ACC112 (cell line): Measurements from ENCODE around the gene PPP2R1B.

Experiments used
- H2AFZ ChIP-seq: fragments of 200-600 bp; sonication (generic); one replicate; pipeline ENCODE4 v1.6.0; 2017; ENCODE audit warnings: antibody characterized with exemption, low read length; ENCODE audit not compliant: unreplicated experiment
- H3K27ac ChIP-seq: fragments of 200-600 bp; sonication (generic); 2 replicates; pipeline ENCODE4 v1.5.1; 2014; ENCODE audit warnings: low read depth, mild to moderate bottlenecking, antibody characterized with exemption, low read length, moderate library complexity
- H3K27me3 ChIP-seq: fragments of 200-600 bp; sonication (generic); 2 replicates; pipeline ENCODE4 v1.6.1; 2014; ENCODE audit warnings: mild to moderate bottlenecking, antibody characterized with exemption, low read length, moderate library complexity, mixed read lengths; ENCODE audit not compliant: insufficient read depth
- H3K36me3 ChIP-seq: fragments of 200-600 bp; sonication (generic); 2 replicates; pipeline ENCODE4 v1.6.1; 2016; ENCODE audit warnings: mild to moderate bottlenecking, antibody characterized with exemption, low read length, moderate library complexity, mixed read lengths; ENCODE audit not compliant: insufficient read depth
- H3K4me1 ChIP-seq: fragments of 200-600 bp; sonication (generic); one replicate; pipeline ENCODE4 v1.6.1; 2016; ENCODE audit warnings: low read length, mixed read lengths; ENCODE audit not compliant: insufficient read depth, unreplicated experiment, control insufficient read depth
- H3K4me3 ChIP-seq: fragments of 200-600 bp; sonication (generic); 2 replicates; pipeline ENCODE4 v1.5.1; 2014; ENCODE audit warnings: mild to moderate bottlenecking, low read depth, low read length
- H3K79me2 ChIP-seq: fragments of 200-600 bp; sonication (generic); one replicate; pipeline ENCODE4 v1.6.0; 2016; ENCODE audit warnings: low read length; ENCODE audit not compliant: control insufficient read depth, unreplicated experiment, insufficient read depth

Gene PPP2R1B

DNA sequence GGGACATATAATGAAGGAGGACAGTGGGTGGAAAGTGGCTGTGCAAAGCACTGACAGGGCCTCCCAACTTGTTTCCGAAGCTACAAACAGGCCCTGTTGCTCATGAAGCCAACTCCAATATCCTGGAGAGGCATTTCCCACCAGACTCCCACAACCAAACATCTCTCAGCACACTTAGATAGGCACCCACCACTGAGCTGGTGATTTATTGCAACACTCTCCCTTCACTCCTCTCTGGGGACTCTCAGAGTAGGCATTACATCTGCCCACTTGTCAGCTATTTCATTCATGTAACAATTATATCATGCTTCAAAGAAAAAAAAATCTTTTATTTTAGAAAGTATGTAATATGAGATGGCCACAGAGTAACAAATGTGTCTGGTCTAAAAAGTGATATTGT lies 32.1 kb upstream of the PPP2R1B start:
- Histone ChIP-seq H3K4me3 (no peak overlapping the region), H3K27me3 (no peaks in the 10 kb centered on the region), H3K27ac (no peak overlapping the region), H2AFZ (no peak overlapping the region), H3K36me3 (0 out of 2 replicates have a peak, but pooled peaks cover 10% of the 10 kb centered on the region), H3K4me1 (peaks cover 19% of the 10 kb centered on the region), H3K79me2 (no peaks in the 10 kb centered on the region)

DNA sequence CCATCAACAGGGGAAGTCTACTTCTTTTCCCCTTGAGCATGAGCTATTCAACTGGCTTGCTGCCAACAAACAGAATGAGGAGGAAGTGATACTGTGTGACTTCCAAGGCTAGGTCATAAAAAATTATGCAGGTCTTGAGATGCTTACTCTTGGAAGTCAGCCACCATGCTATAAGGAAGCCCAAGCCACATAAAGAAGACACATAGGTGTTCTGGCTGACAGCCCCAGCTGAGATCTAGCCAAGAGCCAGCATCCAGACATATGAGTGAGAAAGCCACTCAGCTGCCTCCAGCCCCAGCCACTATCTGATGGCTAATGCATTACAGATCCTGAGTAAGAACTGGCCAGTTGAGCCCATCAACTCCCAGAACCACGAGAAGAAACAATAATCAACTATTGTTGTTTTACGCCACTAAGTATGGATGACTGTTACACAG lies 31.0 kb upstream of the PPP2R1B start:
- H3K79me2 ChIP-seq = no peaks in the 10 kb centered on the region
- peaks cover 19% of the 10 kb centered on the region for H3K4me1 ChIP-seq
- peak overlapping the region; percentile 30; the same call in 1 of the 2 replicates for H3K27ac ChIP-seq
- no peak overlapping the region for H3K4me3 ChIP-seq
- 0 out of 2 replicates have a peak, but pooled peaks cover 10% of the 10 kb centered on the region for H3K36me3 ChIP-seq
- H3K27me3 ChIP-seq = no peaks in the 10 kb centered on the region
- no peak overlapping the region for H2AFZ ChIP-seq

DNA sequence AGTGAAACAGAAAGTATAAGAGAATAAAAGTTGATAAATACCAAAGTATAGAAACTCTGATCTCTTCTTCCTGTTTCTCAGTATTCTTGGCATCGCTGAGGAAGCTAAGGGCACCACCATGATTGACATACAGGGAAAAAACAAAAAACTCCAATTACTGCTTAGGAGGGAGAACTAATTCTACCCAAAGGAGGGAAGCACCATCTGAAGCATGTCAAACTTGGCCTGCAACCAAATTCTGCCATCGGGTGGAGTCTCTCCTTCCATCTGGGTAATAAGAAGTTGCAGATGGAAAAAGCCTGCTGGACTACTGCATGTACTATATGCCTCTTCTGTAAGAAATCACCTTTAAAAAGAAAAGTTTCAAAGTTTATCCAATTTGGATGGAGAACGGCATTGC lies 30.5 kb upstream of the PPP2R1B start:
- no peaks in the 10 kb centered on the region for H3K79me2 ChIP-seq
- H3K27me3 ChIP-seq = no peaks in the 10 kb centered on the region
- H3K27ac ChIP-seq = peak overlapping the region; percentile 11; the same call in 1 of the 2 replicates
- peaks cover 19% of the 10 kb centered on the region for H3K4me1 ChIP-seq
- H3K4me3 ChIP-seq = no peak overlapping the region
- 0 out of 2 replicates have a peak, but pooled peaks cover 10% of the 10 kb centered on the region for H3K36me3 ChIP-seq
- H2AFZ ChIP-seq = no peak overlapping the region

GRCh38 chr11:111795334-111795985 lies 29.3 kb upstream of the PPP2R1B start:
- no peaks in the 10 kb centered on the region for H3K27me3 ChIP-seq
- no peak overlapping the region for H3K4me3 ChIP-seq
- H2AFZ ChIP-seq = no peak overlapping the region
- no peak overlapping the region for H3K27ac ChIP-seq
- H3K36me3 ChIP-seq = 0 out of 2 replicates have a peak, but pooled peaks cover 10% of the 10 kb centered on the region
- H3K79me2 ChIP-seq = no peaks in the 10 kb centered on the region
- H3K4me1 ChIP-seq = peaks cover 19% of the 10 kb centered on the region

GRCh38 chr11:111793863-111794262 lies 27.7 kb upstream of the PPP2R1B start:
- no peaks in the 10 kb centered on the region for H3K79me2 ChIP-seq
- H2AFZ ChIP-seq = no peak overlapping the region
- no peak overlapping the region for H3K4me3 ChIP-seq
- peaks cover 19% of the 10 kb centered on the region for H3K4me1 ChIP-seq
- H3K27ac ChIP-seq = no peak overlapping the region
- no peaks in the 10 kb centered on the region for H3K27me3 ChIP-seq
- H3K36me3 ChIP-seq = 0 out of 2 replicates have a peak, but pooled peaks cover 10% of the 10 kb centered on the region

DNA sequence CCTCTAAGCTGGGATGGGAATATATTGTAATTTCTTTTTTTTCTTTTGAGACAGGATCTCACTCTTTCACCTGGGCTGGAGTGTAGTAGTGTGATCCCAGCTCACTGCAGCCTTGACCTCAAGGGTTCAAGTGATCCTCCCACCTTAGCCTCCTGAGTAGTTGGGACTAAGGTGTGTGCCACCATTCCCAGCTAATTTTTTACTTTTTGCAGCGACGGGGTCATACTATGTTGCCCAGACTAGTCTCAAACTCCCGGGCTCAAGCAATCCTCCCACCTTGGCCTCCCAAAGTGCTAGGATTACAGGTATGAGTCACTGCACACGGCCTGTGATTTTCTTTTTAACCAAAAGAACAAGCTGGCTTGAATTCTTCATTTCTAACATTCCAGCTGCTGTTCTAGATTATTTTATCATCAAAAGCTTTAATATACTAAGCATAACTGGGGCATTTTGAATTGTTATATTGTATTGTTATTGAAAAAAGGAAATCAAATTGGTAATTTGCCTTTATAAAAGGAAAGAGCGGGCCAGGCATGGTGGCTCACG lies 26.8 kb upstream of the PPP2R1B start:
- Histone ChIP-seq H3K36me3 (0 out of 2 replicates have a peak, but pooled peaks cover 10% of the 10 kb centered on the region), H3K79me2 (no peaks in the 10 kb centered on the region), H3K27me3 (no peaks in the 10 kb centered on the region), H3K27ac (no peak overlapping the region), H3K4me3 (no peak overlapping the region), H2AFZ (no peak overlapping the region), H3K4me1 (peaks cover 19% of the 10 kb centered on the region)

- H3K4me3 ChIP-seq = no peak overlapping the region
- peaks cover 16% of the 10 kb centered on the region for H3K4me1 ChIP-seq
- 0 out of 2 replicates have a peak, but pooled peaks cover 3% of the 10 kb centered on the region for H3K36me3 ChIP-seq
- no peak overlapping the region for H2AFZ ChIP-seq
- no peaks in the 10 kb centered on the region for H3K79me2 ChIP-seq
- no peak overlapping the region for H3K27ac ChIP-seq
- no peaks in the 10 kb centered on the region for H3K27me3 ChIP-seq
Observed at GRCh38 chr11:111792314-111792713, 26.1 kb upstream of the PPP2R1B start.

- Histone ChIP-seq H3K4me1 (no peaks in the 10 kb centered on the region), H3K27ac (no peak overlapping the region), H3K4me3 (no peak overlapping the region), H2AFZ (no peak overlapping the region), H3K27me3 (no peaks in the 10 kb centered on the region), H3K36me3 (0 out of 2 replicates have a peak, but pooled peaks cover 6% of the 10 kb centered on the region), H3K79me2 (no peaks in the 10 kb centered on the region)
Observed at GRCh38 chr11:111788464-111788863, 22.3 kb upstream of the PPP2R1B start.

DNA sequence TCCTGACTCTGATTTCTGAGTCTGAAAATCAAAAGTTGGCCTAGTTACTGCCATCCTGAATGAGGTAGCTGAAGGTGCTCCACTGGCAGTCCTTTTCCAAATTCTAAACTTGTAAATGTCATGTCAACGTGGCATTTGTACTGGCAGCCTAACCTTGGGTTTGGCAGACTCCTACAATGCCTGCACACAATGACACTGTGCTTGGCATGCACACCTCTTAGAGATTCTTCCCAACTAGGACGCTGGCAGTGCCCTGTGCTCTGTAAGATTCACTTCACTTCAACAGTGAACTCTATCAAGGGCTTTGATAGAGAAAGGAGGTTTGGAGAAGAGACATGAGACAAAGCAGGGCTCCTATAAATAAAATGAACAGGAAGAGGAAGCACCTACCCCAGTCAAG lies 21.9 kb upstream of the PPP2R1B start:
- no peak overlapping the region for H2AFZ ChIP-seq
- H3K36me3 ChIP-seq = 0 out of 2 replicates have a peak, but pooled peaks cover 6% of the 10 kb centered on the region
- no peaks in the 10 kb centered on the region for H3K27me3 ChIP-seq
- H3K27ac ChIP-seq = no peak overlapping the region
- no peaks in the 10 kb centered on the region for H3K4me1 ChIP-seq
- no peaks in the 10 kb centered on the region for H3K79me2 ChIP-seq
- H3K4me3 ChIP-seq = no peak overlapping the region

DNA sequence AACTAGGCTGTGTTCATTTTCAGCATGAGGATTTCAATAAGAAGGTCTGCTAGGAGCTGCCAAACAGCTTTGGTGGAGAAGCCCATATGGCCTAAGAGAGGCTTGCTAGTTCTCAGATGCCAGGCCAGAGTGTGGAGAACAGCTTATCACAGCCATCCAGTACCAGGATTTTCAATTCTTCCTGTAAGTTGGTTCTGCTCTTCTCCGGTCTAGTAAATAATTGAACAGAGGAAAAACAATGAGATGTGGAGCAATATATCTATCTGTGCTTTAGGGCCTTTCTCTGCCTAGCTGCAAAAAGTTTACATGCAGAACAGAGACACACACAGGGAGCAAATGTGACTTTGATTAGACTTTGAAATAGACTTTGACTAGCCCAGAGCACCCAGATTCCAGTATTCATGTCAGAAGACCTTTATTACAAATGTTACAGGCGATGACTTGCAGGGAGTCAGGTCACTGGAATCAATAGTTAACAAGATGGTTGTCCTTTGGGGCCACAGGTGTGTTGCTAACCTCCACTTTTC lies 19.8 kb upstream of the PPP2R1B start:
- no peak overlapping the region for H2AFZ ChIP-seq
- H3K27ac ChIP-seq = no peak overlapping the region
- H3K4me1 ChIP-seq = no peaks in the 10 kb centered on the region
- 0 out of 2 replicates have a peak, but pooled peaks cover 6% of the 10 kb centered on the region for H3K36me3 ChIP-seq
- no peaks in the 10 kb centered on the region for H3K79me2 ChIP-seq
- H3K4me3 ChIP-seq = no peak overlapping the region
- H3K27me3 ChIP-seq = no peaks in the 10 kb centered on the region

DNA sequence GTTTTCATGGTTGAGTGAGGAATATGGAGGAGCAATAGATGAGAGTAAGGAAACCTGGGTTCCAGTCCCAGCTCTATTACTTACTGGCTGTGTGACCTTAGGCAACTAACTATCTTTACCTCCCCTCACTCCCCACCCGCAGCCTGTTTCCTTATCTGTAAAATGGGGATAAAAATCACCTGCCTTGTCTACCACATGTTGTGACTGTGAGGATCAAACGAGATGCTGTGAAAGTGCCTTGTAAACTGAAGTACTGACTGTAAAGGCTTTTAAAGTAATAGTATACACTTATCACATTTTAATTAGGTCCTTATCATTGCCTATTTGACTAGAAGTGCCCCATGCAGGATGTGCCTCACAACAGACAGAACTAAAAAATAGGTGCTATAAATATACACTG lies 18.9 kb upstream of the PPP2R1B start:
- Histone ChIP-seq H3K27ac (no peak overlapping the region), H3K36me3 (0 out of 2 replicates have a peak, but pooled peaks cover 6% of the 10 kb centered on the region), H3K79me2 (no peaks in the 10 kb centered on the region), H3K27me3 (no peaks in the 10 kb centered on the region), H3K4me1 (no peaks in the 10 kb centered on the region), H2AFZ (no peak overlapping the region), H3K4me3 (no peak overlapping the region)
